ENCODE data around the gene NCAM1.
A peak's percentile ranks its signal among the peaks of the same experiment; 100 is the strongest.

NCAM1 gene

DNA sequence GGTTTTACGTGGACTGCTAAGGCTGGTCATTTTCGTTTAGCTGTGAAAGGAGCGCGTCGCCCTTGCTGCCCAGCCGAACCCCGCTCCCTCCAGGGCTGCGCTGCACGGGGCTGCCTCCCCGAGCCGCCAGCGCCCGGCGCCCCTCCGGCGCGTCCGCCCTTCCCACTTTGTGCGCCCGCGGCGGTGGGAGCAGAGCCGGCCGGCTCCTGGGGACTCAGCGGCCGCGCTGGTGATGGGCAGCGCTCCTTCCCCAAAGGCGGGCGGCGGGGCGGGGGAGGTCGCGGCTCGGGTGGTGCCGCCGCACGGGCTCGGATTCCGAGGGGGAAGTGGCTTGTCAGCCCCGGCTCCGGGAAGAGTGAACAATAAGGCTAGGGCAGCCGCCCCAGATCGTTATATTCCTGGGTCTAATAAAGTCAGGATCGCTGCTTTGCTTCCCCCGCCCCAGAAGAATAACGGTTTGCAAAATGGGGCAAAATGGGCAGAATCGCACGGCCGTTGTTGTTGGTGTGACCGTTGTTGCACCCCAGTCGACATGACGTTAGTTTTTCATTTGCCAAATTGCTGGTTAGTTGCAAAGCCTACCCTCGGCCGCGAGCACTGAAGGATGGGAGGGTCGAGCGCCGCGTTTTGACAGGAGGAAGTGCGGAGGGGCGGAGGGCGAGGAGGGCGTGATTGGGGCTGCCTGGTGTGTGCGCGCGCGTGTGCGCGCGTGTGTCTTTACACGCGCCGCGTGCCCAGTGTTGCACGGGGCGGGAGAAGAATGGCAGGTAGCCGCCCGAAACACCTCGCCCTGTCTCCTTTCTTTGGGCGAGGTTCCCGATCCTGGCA, 745 bp downstream of the NCAM1 start:
- DNase-seq = no peak
- TF ChIP-seq POLR2A (IDR thresholded peaks at IDR 0.05; ENCODE audit: low read length) (no peak), GATA1 (IDR thresholded peaks at IDR 0.05; ENCODE audit: low read depth, low read length) (no peak)

DNA sequence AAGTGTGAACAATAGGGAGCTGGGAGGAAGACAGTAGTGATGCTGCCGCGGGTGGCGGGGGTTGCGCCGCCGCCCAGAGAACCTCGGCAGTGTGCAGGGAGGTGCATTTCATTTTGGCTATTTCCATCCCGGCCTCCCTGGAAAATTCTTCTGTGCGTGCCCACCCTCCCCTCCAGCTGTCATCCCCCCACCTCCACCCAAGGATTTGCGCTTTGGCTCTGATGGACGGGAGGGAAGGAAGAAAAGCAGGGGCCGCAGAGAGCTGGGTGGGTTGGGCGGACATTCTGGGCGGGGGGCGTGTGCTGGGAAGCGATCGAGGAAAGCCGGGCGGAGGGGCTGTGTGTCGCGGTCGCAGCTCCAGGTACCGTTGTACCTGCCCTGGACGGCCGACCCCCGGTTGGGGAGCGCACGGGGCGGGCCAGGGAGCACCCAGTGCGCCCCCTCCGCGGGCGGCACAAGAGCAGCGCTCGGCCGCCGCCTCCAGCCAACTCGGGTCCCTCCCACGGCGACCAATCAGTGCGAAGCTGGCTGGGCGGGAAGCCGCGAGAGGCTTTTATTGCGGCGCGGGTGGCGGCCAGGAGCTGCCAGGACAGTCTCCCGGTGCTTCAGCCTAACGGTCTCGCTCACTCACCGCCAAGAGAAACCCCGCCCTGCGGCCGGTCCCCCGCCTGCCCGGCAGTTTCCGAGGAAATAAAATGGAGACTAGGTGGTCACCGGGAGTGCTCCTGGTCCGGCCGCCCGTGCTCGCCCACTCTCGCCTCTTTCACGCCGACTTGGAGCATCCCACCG, 1.6 kb downstream of the NCAM1 start:
- DNase-seq = no peak
- TF ChIP-seq GATA1 (IDR thresholded peaks at IDR 0.05; ENCODE audit: low read depth, low read length) (no peak), POLR2A (IDR thresholded peaks at IDR 0.05; ENCODE audit: low read length) (no peak)

GRCh38 chr11:112963368-112963955, 2.2 kb downstream of the NCAM1 start:
- no peak for DNase-seq
- no peak for TF ChIP-seq GATA1 (IDR thresholded peaks at IDR 0.05; ENCODE audit: low read depth, low read length)
- TF ChIP-seq POLR2A (IDR thresholded peaks at IDR 0.05; ENCODE audit: low read length) = no peak

GRCh38 chr11:112965656-112966055, 4.4 kb downstream of the NCAM1 start:
- TF ChIP-seq GATA1 (IDR thresholded peaks at IDR 0.05; ENCODE audit: low read depth, low read length) (no peak), POLR2A (IDR thresholded peaks at IDR 0.05; ENCODE audit: low read length) (no peak)
- no peak for DNase-seq

GRCh38 chr11:112966561-112966960, 5.3 kb downstream of the NCAM1 start:
- no peak for DNase-seq

DNA sequence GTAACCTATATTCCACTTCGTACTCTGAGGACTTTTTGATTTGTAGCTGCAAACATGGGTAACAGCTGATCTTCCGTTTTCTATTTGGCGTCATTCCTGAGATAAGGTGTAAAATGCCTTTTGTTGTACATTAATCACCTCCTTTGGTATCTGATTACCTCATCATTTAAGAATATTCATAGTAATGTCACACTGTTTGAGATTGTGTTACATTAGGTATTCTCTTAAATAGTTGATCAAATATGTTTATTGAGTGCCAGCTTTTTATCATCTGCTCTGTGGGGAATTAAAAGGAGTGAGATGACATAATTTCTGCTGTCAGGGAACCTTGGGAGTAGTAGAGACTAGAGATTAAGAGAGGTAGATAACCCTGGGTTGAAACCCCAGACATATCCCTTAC, 5.9 kb downstream of the NCAM1 start:
- no peak for TF ChIP-seq GATA1 (IDR thresholded peaks at IDR 0.05; ENCODE audit: low read depth, low read length)
- no peak for TF ChIP-seq POLR2A (IDR thresholded peaks at IDR 0.05; ENCODE audit: low read length)
- no peak for DNase-seq

More at GRCh38 chr11:112966561-112966960, 5.3 kb downstream of the NCAM1 start:
- TF ChIP-seq GATA1 (IDR thresholded peaks at IDR 0.05; ENCODE audit: low read depth, low read length) (no peak), POLR2A (IDR thresholded peaks at IDR 0.05; ENCODE audit: low read length) (no peak)

DNA sequence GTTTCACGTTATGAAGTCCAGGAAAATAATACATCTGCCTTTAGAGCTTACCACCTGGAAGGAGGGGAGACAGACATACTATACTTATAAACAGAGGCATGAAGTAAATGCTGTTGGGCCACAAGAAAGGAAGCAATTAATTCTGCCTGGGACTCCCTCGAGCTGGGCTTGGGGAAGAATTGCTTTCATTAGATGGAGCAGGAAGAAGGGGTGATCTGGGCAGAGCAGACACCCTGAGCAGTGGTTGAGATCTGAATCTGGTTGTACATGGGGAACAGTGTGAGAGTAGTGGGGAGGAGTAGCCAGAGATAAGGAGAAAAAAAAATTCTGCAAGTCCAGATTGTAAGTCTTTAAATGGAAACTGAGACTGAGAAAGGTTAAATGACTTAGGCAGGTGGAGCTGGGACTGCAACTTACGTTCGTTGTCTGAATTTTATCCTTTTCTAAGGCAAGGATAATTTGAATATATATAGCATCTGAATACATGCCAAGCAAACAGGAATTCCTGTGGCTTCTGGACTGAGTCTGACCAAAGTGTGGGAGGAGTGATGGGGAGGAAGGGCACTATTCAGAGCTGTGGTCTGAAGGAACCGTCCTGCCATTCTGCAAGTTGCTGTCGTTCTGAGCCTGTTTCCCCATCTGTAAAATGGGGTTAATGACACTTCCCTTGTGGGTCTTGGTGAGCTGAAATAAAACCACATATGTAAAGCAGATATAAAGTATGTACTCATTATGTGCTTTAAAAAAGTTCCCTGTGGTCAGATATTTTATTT, 7.9 kb downstream of the NCAM1 start:
- DNase-seq = no peak
- TF ChIP-seq GATA1 (IDR thresholded peaks at IDR 0.05; ENCODE audit: low read depth, low read length) (no peak), POLR2A (IDR thresholded peaks at IDR 0.05; ENCODE audit: low read length) (no peak)

- TF ChIP-seq GATA1 (IDR thresholded peaks at IDR 0.05; ENCODE audit: low read depth, low read length) (no peak), POLR2A (IDR thresholded peaks at IDR 0.05; ENCODE audit: low read length) (no peak)
- DNase-seq = no peak
Observed at GRCh38 chr11:112971195-112971594, 10.0 kb downstream of the NCAM1 start.

DNA sequence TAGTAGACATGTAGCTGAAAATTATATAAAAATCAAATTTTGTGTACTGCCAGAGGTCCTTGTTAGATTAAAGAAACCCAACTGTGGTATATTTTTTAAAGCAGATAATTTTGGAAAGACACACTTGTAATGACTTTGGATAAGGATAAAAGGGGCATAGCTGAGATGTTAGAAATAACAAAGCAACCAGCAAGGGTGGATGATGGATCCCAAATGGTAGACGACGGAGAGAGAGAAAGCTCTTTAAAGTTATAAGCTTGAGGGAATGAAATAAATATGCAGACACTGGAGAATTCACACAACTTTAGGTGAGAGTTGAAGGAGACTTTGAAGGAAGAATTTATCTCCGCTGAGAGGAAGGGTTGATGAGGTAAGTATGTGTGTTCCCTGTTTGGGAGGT, 10.6 kb downstream of the NCAM1 start:
- DNase-seq = no peak
- TF ChIP-seq POLR2A (IDR thresholded peaks at IDR 0.05; ENCODE audit: low read length) (no peak), GATA1 (IDR thresholded peaks at IDR 0.05; ENCODE audit: low read depth, low read length) (no peak)

DNA sequence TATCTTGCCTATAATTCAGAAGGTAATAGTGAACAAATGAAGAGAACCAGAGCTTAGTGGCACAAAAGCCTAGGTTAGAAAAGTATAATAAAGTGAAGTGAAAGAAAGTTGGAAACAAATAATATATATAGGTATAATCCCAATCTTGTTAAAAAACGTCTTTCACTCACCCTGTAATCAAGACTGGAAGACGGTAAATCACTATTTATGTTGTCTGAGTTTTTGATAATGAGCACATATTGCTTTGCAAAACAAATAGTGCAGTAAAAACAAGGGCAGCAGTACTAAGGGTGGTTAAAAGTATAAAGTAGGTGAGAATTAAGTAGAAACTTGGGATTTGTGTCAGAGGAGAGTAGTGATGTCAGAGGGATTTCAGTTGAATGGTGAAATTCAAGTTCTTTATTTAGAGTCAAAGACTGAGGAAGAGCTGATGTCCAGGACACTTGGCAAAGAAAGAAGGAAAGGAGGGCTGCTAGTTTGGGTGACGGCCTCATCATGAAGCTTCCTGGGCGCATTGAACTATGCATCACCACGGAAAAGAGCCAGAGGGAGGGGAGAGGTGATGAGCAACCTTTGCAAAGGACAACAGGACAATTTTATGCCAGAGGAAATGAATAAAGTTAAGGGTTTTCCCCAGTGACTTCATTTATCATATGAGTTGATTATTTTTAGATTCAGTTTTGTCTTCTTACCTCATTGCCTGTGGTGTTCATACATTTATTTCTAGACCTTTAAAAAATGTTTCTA, 11.4 kb downstream of the NCAM1 start:
- no peak for DNase-seq
- TF ChIP-seq POLR2A (IDR thresholded peaks at IDR 0.05; ENCODE audit: low read length) = no peak
- no peak for TF ChIP-seq GATA1 (IDR thresholded peaks at IDR 0.05; ENCODE audit: low read depth, low read length)

- TF ChIP-seq POLR2A (IDR thresholded peaks at IDR 0.05; ENCODE audit: low read length) (no peak), GATA1 (IDR thresholded peaks at IDR 0.05; ENCODE audit: low read depth, low read length) (no peak)
- no peak for DNase-seq
Observed at GRCh38 chr11:112975051-112975450, 13.8 kb downstream of the NCAM1 start.

GRCh38 chr11:112975493-112975892, 14.3 kb downstream of the NCAM1 start:
- DNase-seq = no peak
- no peak for TF ChIP-seq POLR2A (IDR thresholded peaks at IDR 0.05; ENCODE audit: low read length)
- TF ChIP-seq GATA1 (IDR thresholded peaks at IDR 0.05; ENCODE audit: low read depth, low read length) = no peak

DNA sequence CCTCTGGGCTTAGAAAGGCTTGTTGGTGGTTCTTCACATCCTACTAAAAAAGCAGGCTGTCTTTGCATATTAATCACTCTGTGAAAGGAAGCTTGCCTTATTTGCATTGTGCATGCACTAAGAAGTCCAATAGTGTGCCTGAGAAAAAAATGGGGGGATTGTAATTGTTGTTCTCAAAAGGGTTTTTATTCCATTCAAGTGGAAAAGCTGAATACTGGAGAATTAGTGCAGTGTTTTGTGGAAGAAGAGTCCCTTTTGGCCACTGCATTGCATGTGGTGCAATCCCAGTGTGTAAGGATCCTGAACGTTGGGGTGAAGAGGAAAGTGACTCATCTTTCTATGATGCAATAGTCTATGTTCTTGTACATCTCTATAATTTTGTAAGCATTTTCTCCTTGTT, 16.5 kb downstream of the NCAM1 start:
- peak in 1 of 2 experiments; percentile 2 for DNase-seq
- no peak for TF ChIP-seq POLR2A (IDR thresholded peaks at IDR 0.05; ENCODE audit: low read length)
- TF ChIP-seq GATA1 (IDR thresholded peaks at IDR 0.05; ENCODE audit: low read depth, low read length) = no peak
